Panc1 (cell line): Measurements from ENCODE around the gene ELMO1. TPM values are rescaled to one million over a fixed set of nuclear protein-coding genes. Genes with fewer than 3 reads are reported as not detected.

Experiments used
- ATAC-seq: fragments of 200-7000 bp; cut with Tn5 transposase; 2 replicates; pipeline ENCODE4 v1.9.1; 2020; ENCODE audit warnings: mild to moderate bottlenecking, moderate library complexity
- BruUV-seq: library from RNA; stranded (reverse); fragments of 400-500 nt; replicated peaks from 2 replicates; lab custom pipeline; 2021; lab: Mats Ljungman, UMichigan
- CTCF ChIA-PET: fragments of 300-600 bp; sonication (Branson Sonifier 250); formaldehyde crosslinking; loops from one replicate; lab custom pipeline; 2022; ENCODE audit warnings: antibody characterized with exemption; lab: Charles Lee
- POLR2A ChIA-PET: fragments of 300-600 bp; sonication (Branson Sonifier 250); formaldehyde crosslinking; loops from one replicate; lab custom pipeline; 2022; ENCODE audit warnings: antibody characterized with exemption; lab: Charles Lee
- DNase-seq: peaks from one replicate; pipeline ENCODE4 v3.0.0-alpha.2; 2010; ENCODE audit warnings: low read depth, low spot score
- H3K27ac ChIP-seq: 2 replicates; pipeline ENCODE4 v1.5.1; 2011; ENCODE audit warnings: mild to moderate bottlenecking, low read length, inconsistent platforms
- H3K27me3 ChIP-seq: fragments of 200-500 bp; sonication (Bioruptor generic); 2 replicates; pipeline ENCODE4 v1.6.0; 2014; ENCODE audit warnings: low read length, inconsistent platforms; ENCODE audit not compliant: control insufficient read depth, insufficient read depth
- H3K36me3 ChIP-seq: fragments of 200-500 bp; sonication (Bioruptor generic); 2 replicates; pipeline ENCODE4 v1.5.1; 2014; ENCODE audit warnings: inconsistent platforms, mild to moderate bottlenecking, low read length, moderate library complexity; ENCODE audit not compliant: control insufficient read depth, insufficient read depth
- H3K4me1 ChIP-seq: 2 replicates; pipeline ENCODE4 v1.5.1; 2011; ENCODE audit warnings: inconsistent platforms, mild to moderate bottlenecking, low read length, moderate library complexity; ENCODE audit not compliant: control insufficient read depth, insufficient read depth
- H3K4me3 ChIP-seq, 2 experiments: 2 replicates each; pipeline ENCODE4 v1.5.1; 2011 to 2012; ENCODE audit warnings: low read depth in 2 of 2, low read length in 2 of 2, mild to moderate bottlenecking in 2 of 2, inconsistent platforms in 1 of 2, moderate library complexity in 1 of 2
- H3K9me3 ChIP-seq: fragments of 200-500 bp; sonication (Bioruptor generic); 2 replicates; pipeline ENCODE4 v1.5.1; 2014; ENCODE audit warnings: low read depth, mild to moderate bottlenecking, inconsistent platforms, low read length, moderate library complexity; ENCODE audit not compliant: control insufficient read depth, insufficient read depth
- CTCF ChIP-seq: fragments of 450-650 bp; IDR thresholded peaks from 2 replicates; pipeline ENCODE4 v1.5.1; 2017; ENCODE audit warnings: mild to moderate bottlenecking
- POLR2AphosphoS5 ChIP-seq: IDR thresholded peaks from 2 replicates; pipeline ENCODE4 v1.6.1; 2012; ENCODE audit warnings: mild to moderate bottlenecking, low read depth, low read length, moderate library complexity
- REST ChIP-seq, 2 experiments: IDR thresholded peaks; 2 replicates each; pipeline ENCODE4 v1.6.1; 2011 to 2012; ENCODE audit warnings: low read depth in 2 of 2, control low read depth in 1 of 2, low read length in 1 of 2, mild to moderate bottlenecking in 1 of 2, moderate library complexity in 1 of 2; ENCODE audit not compliant: insufficient read depth in 1 of 2
- SIN3A ChIP-seq: IDR thresholded peaks from 2 replicates; pipeline ENCODE4 v1.6.1; 2012; ENCODE audit warnings: low read depth, mild to moderate bottlenecking, low read length, moderate library complexity, borderline replicate concordance; ENCODE audit not compliant: insufficient read depth
- TCF7L2 ChIP-seq: IDR thresholded peaks from 2 replicates; pipeline ENCODE4 v1.6.1; 2011; ENCODE audit warnings: mild to moderate bottlenecking, low read depth, low read length, inconsistent platforms
- in situ Hi-C: cut with HindIII; loops from 2 replicates; pipeline ENCODE4 v1.10.0; 2016; ENCODE audit warnings: low sequenced_read_pairs, low pct_unique_long_range_greater_than_20kb
- intact Hi-C: fragments of 100-400 bp; cut with micrococcal nuclease; formaldehyde crosslinking; loops from one replicate; pipeline ENCODE4 v1.10.0; 2022; ENCODE audit not compliant: unreplicated experiment
- total RNA-seq: library from RNA; stranded (reverse); gene quantifications from one replicate; pipeline ENCODE4 v1.2.1, GENCODE V29; 2021; ENCODE audit not compliant: unreplicated experiment

ELMO1 gene
- total RNA-seq, 1 experiment from 2014 or later: 0.80 TPM

- Histone ChIP-seq H3K36me3 (no peaks in the 10 kb centered on the region), H3K27me3 (no peaks in the 10 kb centered on the region), H3K27ac (no peak overlapping the region), H3K9me3 (peaks cover 5% of the 10 kb centered on the region; the same call in 1 of the 2 replicates), H3K4me1 (no peaks in the 10 kb centered on the region), H3K4me3 (no peak overlapping the region)
- no peak for ATAC-seq
- TF ChIP-seq POLR2AphosphoS5 (no peak), CTCF (no peak), REST (IDR thresholded peaks at IDR 0.05; ENCODE audit: insufficient read depth in 1 of 2, low read depth in 2 of 2, low read length in 1 of 2) (no peak), SIN3A (no peak), TCF7L2 (no peak)
- BruUV-seq: no TSS peak
- ChIA-PET CTCF (no interaction called here), POLR2A (no interaction called here)
- DNase-seq: no peak
- in situ Hi-C loops: no loop called here
- intact Hi-C loops: no loop called here
Measured at GRCh38 chr7:37056234-37056912, 392.3 kb downstream of the ELMO1 start.

- DNase-seq (no peak), ATAC-seq (no peak)
- TF ChIP-seq CTCF (no peak), POLR2AphosphoS5 (no peak), REST (IDR thresholded peaks at IDR 0.05; ENCODE audit: insufficient read depth in 1 of 2, low read depth in 2 of 2, low read length in 1 of 2) (no peak), TCF7L2 (no peak), SIN3A (no peak)
- ChIA-PET POLR2A (no interaction called here), CTCF (no interaction called here)
- H3K4me3 ChIP-seq: no peak overlapping the region
- H3K9me3 ChIP-seq: peaks cover under 1% of the 10 kb centered on the region; the same call in 1 of the 2 replicates
- BruUV-seq: no TSS peak
- no peaks in the 10 kb centered on the region for H3K36me3 ChIP-seq
- H3K27ac ChIP-seq: no peak overlapping the region
- no peaks in the 10 kb centered on the region for H3K27me3 ChIP-seq
- H3K4me1 ChIP-seq: no peaks in the 10 kb centered on the region
- intact Hi-C loops (no loop called here), in situ Hi-C loops (no loop called here)
Measured at GRCh38 chr7:37054624-37055241, 393.9 kb downstream of the ELMO1 start.
